ENCODE results near the gene STXBP6.

The STXBP6 gene

GRCh38 chr14:24848102-24848790, 201.7 kb downstream of the STXBP6 start:
- peaks cover 24% of the 10 kb centered on the region for H3K4me1 Mint-ChIP-seq
- peak overlapping the region; percentile 51 to 57 (median 53) for H3K27ac Mint-ChIP-seq
- no peak for TF ChIP-seq CTCF (IDR thresholded peaks at IDR 0.05; ENCODE audit: unreplicated experiment in 3 of 3)
- H3K9me3 Mint-ChIP-seq, result no peaks in the 10 kb centered on the region
- H3K27me3 Mint-ChIP-seq (ENCODE audit: low read depth), result no peaks in the 10 kb centered on the region
- H3K4me3 Mint-ChIP-seq, result no peak overlapping the region
- H3K36me3 Mint-ChIP-seq (ENCODE audit: low read depth), result no peaks in the 10 kb centered on the region

GRCh38 chr14:24847568-24848095, 202.3 kb downstream of the STXBP6 start:
- Mint-ChIP-seq H3K4me3 (no peak overlapping the region), H3K4me1 (peaks cover 25% of the 10 kb centered on the region), H3K9me3 (no peaks in the 10 kb centered on the region), H3K27me3 (ENCODE audit: low read depth) (no peaks in the 10 kb centered on the region), H3K27ac (peak overlapping the region; percentile 47 to 52 (median 51)), H3K36me3 (ENCODE audit: low read depth) (no peaks in the 10 kb centered on the region)
- TF ChIP-seq CTCF (IDR thresholded peaks at IDR 0.05; ENCODE audit: unreplicated experiment in 3 of 3), result no peak

- no peaks in the 10 kb centered on the region for H3K9me3 Mint-ChIP-seq
These were observed 203.7 kb downstream of the STXBP6 start for GRCh38 chr14:24846261-24846660.

GRCh38 chr14:24845851-24846250, 204.1 kb downstream of the STXBP6 start:
- Mint-ChIP-seq H3K36me3 (ENCODE audit: low read depth) (no peaks in the 10 kb centered on the region), H3K27me3 (ENCODE audit: low read depth) (no peaks in the 10 kb centered on the region)
- no peak for TF ChIP-seq CTCF (IDR thresholded peaks at IDR 0.05; ENCODE audit: unreplicated experiment in 3 of 3)

More at GRCh38 chr14:24846261-24846660, 203.7 kb downstream of the STXBP6 start:
- no peaks in the 10 kb centered on the region for H3K36me3 Mint-ChIP-seq (ENCODE audit: low read depth)
- no peaks in the 10 kb centered on the region for H3K27me3 Mint-ChIP-seq (ENCODE audit: low read depth)
- H3K4me3 Mint-ChIP-seq, result no peak overlapping the region
- H3K4me1 Mint-ChIP-seq, result peaks cover 25% of the 10 kb centered on the region
- H3K27ac Mint-ChIP-seq, result no peak overlapping the region
- TF ChIP-seq CTCF (IDR thresholded peaks at IDR 0.05; ENCODE audit: unreplicated experiment in 3 of 3), result no peak

GRCh38 chr14:24844011-24844410, 205.9 kb downstream of the STXBP6 start:
- Mint-ChIP-seq H3K36me3 (ENCODE audit: low read depth) (no peaks in the 10 kb centered on the region), H3K4me3 (no peak overlapping the region), H3K27ac (no peak overlapping the region), H3K9me3 (no peaks in the 10 kb centered on the region), H3K27me3 (ENCODE audit: low read depth) (no peaks in the 10 kb centered on the region), H3K4me1 (peaks cover 32% of the 10 kb centered on the region)
- no peak for TF ChIP-seq CTCF (IDR thresholded peaks at IDR 0.05; ENCODE audit: unreplicated experiment in 3 of 3)

More at GRCh38 chr14:24845851-24846250, 204.1 kb downstream of the STXBP6 start:
- peaks cover 25% of the 10 kb centered on the region for H3K4me1 Mint-ChIP-seq
- H3K9me3 Mint-ChIP-seq, result no peaks in the 10 kb centered on the region
- peak overlapping the region in 1 of 3 experiments; percentile 14 for H3K27ac Mint-ChIP-seq
- no peak overlapping the region for H3K4me3 Mint-ChIP-seq

GRCh38 chr14:24843494-24843893, 206.5 kb downstream of the STXBP6 start:
- Mint-ChIP-seq H3K4me3 (no peak overlapping the region), H3K9me3 (no peaks in the 10 kb centered on the region), H3K36me3 (ENCODE audit: low read depth) (no peaks in the 10 kb centered on the region), H3K27me3 (ENCODE audit: low read depth) (no peaks in the 10 kb centered on the region), H3K4me1 (peaks cover 32% of the 10 kb centered on the region), H3K27ac (peak overlapping the region in 1 of 3 experiments; percentile 38)
- no peak for TF ChIP-seq CTCF (IDR thresholded peaks at IDR 0.05; ENCODE audit: unreplicated experiment in 3 of 3)
